GM19240 (cell line): ENCODE data around the gene GIN1.
"Not testable (repeated sequence)": the region's sequence is repeated elsewhere in the genome, so short reads cannot be mapped to it uniquely, and the experiment has no call there.

Source experiments
- DNase-seq: peaks from one replicate; pipeline ENCODE4 v3.0.0; 2011; ENCODE audit warnings: low spot score; ENCODE audit not compliant: insufficient read length

GIN1 gene

DNA sequence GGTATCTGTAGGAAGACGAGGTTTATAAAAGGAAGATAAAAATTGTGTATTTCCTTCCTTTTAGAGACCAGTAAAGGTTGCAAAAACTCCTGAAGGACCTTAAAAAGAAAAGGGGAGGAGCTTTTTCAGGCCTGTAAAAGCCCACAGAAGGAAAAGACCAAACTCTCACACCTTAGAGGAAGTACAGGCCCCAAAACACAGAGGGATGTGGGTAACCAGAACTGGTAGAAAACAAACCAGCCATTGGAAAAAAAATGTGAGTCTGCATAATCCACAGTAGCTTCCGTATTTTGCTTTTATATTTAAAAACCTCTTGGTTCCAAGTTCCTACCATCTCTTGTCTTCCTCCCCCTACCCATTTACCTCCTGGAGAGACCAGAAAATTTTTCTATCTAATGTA is 8.5 kb downstream of the GIN1 start:
- no peak for DNase-seq

DNA sequence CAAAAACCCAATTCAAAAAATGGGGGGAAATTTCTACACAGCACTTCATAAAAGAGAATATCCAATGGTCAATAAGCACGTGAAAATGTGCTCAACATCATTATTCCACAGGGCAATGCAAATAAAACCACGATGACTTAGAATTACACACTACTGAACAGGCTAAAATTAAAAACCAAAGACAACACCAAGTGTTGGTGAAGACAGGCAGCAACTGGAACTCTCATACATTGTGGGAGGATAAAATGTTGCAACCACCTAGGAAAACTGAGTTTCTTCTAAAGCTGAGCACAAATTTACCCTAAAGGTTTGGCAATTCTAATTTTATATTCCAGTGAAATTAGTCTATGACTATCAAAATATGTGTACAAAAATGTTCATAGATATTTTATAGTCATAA is 9.5 kb downstream of the GIN1 start:
- DNase-seq = no peak

DNA sequence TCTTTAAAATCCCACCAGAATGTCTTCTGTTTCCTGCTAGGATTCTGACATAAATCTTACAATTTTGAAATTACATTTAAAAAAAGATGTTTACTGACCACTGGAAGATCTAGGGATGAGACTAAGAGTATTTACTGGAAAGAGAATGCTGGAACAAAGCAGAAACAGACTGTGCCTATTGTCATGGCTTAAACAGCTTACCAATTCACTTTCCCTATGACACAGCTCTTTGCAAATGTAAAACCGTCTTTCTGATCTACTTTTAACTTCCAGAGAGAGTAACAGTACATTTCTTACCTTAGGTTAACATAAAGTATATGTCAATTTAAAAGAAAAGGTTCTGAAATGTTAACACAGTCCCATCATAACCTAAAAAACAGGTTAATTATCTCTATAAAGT is 10.7 kb downstream of the GIN1 start:
- DNase-seq = no peak

DNA sequence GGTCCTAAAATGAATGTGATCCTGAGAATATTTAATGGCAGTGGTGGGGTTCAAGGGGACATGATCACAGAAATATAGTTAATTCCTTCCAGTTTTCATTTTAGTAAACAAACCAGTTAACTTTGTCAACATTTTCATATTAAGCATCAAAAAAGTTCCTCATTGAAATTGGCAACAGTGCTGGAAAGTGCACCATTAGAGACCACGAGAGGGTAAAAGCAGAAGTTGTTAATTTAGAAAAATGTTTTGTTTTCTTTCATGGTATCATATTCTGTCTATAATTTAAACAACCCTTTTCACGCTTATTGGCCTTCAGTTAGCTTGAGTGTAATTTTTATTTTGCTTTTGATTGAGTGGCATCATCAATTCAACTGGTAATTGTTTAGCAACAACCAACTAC is 11.9 kb downstream of the GIN1 start:
- DNase-seq = no peak

DNA sequence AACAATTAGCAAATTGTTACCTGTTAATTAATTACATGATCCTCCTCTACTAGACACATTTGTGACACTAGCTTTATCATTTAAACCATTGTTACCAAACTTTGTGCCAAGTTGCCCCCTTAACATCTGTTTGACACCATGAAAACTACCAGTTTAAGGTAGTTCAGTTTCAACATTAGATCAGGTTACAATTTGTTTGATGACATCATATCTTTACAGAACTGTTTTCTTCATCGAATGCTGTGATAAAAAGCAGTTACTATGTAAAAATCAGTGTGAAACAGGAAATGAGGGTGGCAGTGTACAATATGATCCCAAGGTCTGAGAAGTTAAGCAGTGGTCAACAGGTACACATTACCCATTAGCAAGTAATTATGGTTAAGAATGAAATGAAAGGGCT is 17.7 kb downstream of the GIN1 start:
- DNase-seq = no peak

DNA sequence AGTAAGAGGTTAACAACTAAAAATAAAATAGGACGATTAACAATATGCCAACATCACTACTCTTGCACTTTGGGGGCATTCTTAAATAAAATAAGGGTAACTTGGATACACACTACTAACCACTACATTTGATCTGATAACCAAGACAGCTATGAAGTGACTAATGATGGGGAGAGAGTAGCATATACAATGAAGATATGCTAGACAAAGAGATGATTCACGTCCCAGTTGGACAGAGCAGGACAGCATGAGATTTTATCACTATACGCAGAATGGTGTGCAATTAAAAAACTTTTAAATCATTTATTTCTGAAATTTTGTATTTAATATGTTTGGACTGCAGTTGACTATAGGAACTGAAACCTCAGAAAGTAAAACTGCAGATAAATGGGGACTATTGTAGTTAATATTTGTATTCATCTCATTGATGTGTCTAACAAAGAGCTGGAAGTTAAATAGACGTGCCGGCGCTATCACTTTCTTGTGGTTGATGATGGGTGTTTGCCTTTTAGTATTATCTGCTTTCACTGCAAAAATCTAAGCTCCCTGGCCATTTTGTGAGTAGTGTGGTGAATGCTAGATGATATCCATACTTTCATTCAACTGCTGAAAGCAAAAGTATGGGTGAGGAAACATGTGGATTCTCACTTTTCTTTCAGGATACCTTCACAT is 18.7 kb downstream of the GIN1 start:
- no peak for DNase-seq

DNA sequence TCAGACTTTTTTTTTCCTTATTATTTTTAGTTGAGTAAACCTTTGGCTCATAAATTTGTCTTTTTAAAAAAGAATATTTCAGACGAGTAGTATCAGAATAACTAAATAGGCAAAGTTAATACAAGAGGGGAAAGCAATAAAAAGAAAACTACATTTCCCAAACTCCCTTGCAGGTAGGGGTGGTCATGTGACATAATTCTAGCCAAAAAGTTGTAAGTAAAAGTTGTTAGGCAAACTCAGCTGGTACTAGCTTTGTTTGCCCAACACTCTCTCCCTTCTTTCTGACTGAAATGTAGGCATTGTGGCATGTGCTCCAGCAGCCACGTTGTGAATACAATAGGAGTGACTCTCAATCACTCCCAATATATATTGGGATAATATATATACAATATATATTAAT is 20.9 kb downstream of the GIN1 start:
- no peak for DNase-seq

DNA sequence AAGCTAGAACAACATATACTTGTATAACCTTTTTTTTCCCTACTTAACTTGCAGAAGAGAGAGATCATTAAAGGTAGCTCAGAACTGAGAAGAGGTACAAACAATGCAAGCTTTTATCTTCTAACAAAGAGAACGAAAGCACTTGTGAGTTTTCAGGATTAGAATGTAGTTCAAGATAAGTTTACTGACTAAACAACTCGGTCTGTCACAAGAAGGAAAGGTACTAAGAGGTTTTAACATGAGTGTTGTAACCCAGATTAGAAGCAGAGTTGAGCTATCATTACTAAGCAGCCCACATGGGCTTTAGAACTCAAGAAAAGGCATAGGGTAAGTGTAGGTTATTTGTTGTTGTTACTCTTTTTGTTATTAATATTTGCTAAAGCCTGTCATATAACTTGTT is 25.2 kb downstream of the GIN1 start:
- no peak for DNase-seq

DNA sequence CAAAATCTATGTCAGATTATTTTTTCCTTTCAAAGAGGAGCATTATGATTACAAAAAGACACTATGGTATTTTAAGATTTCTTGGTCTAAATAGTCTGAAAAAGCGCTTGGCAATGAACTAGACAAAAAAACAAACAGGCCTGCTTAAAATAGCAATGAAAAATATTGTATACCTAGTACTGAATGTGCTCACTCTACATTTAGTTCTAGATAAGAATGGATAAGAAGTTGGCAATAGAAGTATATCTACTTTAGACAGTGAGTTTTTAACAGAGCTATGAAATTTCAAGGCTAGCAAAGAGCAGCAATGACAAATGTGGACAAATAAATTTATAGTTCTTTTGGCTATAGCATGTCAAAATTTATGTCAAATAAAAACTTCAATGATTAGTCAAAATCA is 26.2 kb downstream of the GIN1 start:
- DNase-seq = no peak

DNA sequence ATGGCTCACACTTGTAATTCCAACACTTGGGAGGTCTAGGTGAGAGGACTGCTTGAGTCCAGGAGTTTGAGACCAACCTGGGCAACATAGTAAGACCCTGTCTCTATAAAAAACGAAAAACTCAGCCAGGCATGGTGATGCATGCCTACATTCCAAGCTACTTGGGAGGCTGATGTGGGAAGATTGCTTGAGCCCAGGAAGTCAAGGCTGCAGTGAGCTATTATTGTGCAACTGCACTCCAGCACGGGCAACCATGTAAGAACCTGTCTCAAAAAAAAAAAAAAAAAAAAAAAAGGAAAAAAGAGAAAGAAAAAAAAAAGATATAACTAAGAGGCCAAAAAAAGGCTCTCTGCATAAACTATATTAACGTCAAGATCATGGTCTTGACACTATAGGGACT is 27.3 kb downstream of the GIN1 start:
- no peak for DNase-seq

DNA sequence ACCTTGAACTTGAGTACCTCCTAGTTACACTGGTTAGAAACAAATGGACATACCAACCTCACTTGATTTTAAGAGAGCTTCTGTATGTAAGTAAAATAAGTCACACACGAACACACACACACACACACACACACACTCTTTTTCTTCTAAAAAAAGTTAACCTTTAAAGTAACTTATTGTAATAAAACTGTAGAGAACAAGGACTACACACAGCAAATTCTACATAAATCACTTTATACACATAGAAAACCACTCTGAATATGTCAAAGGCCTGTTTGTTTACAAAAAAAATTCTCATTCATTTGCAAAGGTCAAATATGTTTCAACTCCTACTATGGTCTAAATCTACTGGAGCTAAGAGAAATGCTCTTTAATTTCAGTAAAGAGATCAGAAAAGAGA is 29.1 kb downstream of the GIN1 start:
- DNase-seq = no peak

DNA sequence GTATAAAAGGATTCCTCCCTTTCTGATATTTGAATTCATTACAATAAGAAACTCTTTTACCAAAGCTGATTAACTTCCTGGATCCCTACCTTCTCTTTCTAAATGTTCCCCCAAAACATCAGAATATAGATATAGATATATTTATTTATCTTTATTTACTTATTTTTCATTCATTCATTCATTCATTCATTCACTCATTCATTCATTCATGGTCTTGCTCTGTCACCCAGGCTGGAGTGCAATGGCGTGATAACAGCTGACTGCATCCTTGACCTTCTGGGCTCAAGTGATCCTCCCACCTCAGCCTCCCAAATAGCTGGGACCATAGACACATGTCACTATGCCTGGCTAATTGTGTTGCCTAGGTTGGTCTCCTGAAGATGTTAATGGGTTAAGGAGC is 30.7 kb downstream of the GIN1 start:
- no peak for DNase-seq

DNA sequence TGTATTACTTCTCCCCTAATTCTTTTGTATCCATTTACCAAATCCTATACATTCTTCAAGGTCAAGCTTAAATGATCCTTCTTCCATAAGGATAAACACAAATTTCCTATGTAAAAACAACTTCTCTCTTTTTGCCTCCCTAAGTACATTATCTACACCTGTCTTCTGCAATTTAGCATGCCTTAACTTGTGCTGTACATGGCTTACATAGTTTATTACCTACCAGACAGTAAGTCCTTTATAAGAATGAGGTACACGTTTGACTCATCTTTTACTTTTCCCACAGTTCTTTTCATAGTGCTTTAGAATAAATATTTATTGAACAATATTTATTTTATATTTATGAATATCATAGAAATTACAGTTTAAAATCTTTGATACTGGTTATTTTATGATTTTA is 33.4 kb downstream of the GIN1 start:
- no peak for DNase-seq

DNA sequence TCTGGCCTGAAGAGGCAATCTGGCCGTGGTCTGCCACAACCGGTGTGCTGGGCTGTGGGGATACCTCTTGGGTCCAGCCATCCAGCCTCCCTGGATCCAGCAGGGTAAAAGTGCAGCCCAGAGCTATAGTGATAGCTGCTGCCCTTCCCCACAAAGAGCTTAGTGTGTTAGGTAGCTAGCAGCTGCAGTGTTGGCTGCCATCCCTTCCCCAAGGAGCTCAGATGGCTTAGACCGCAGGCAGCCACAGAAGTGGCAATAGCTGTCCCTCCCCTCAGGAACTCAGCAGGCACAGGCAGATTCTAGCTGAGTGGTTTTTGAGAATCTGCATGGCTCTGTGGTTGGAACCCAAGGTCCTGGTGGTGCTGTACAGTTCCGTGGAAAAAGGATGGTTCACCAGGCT is 40.1 kb downstream of the GIN1 start:
- DNase-seq = no peak

DNA sequence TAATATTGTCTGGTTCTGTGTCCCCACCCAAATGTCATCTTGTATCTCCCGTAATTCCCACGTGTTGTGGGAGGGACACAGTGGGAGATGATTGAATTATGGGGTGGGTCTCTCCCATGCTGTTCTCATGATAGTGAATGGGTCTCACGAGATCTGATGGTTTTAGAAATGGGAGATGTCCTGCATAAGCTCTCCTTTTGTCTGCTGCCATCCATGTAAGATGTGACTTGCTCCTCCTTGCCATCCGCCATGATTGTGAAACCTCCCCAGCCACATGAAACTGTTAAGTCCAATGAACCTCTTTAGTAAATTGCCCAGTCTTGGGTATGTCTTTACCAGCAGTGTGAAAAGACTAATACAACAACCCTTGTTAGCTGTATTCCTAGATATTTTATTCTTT is 44.5 kb downstream of the GIN1 start:
- no peak for DNase-seq

DNA sequence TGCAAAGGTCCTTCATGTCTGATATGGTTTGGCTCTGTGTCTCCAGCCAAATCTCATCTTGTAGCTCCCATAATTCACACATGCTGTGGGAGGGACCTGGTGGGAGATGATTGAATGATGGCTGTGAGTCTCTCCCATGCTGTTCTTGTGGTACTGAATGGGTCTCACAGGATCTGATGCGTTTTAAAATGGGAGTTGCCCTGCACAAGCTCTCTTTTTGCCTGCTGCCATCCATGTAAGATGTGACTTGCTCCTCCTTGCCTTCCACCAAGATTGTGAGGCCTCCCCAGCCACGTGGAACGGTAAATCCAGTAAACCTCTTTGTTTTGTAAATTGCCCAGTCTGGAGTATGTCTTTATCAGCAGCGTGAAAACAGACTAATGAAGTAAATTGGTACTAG is 46.4 kb downstream of the GIN1 start:
- DNase-seq = not testable (repeated sequence)

DNA sequence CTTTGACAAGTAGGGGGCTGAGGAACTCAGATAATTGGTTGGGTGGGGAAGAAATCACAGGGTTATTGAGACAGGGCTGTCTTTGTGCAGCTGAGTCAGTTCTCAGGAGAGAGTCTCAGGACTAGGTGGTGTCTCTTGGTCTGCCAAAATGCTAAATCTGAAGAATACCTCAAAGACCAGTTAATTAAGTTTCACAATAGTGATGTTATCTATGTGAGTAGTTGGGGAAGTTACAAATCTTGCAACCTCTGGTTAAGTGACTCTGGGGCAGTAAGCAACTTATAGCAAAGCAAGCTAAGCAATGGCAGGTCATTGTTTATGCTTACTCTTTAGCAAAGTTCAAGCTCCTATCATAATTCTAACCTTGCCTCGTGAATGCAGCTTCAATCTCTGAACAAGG is 53.6 kb downstream of the GIN1 start:
- DNase-seq = no peak

DNA sequence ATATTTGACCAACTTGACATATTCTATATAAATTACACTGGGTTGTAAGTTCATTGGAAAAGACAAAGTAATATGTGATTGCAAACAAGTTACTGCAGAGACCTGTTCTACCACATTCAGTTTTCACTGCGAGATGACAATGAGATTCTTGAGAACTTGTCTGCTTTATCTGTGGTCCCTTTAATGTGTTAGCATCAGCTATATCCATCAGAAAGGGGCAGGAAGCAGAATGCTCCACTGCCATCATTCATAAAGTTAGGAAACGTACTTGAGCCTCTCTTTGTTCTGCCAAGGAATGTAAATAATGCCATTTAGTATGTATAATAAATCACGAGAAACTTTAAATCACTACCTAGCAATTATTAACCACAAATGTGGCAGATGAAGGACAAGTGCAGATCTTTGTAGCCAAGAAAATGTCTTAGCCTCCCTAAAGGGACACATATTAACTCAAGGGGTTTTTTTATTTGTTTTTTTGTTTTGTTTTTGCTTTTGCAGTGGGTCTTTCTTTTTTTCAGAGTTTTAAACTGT is 59.4 kb downstream of the GIN1 start:
- DNase-seq = no peak

DNA sequence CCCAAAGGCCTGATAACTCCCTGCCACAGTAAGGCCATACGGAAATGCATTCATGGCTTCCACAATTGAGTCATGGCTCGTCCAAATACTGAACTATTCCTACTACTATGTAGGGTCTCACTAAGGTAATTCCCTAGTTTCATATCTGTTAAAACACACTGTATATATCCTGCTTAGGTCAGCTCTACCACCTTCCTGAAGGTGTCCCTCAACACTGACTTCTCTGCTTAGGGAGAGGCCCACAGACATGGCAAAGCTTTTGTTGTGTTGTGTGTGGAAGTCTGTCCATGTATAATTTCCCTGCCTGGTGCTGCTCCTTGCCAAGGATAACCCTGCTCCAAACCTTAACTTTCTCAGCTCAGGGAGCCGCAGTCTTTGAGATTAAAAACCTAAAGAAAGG is 60.4 kb downstream of the GIN1 start:
- no peak for DNase-seq

DNA sequence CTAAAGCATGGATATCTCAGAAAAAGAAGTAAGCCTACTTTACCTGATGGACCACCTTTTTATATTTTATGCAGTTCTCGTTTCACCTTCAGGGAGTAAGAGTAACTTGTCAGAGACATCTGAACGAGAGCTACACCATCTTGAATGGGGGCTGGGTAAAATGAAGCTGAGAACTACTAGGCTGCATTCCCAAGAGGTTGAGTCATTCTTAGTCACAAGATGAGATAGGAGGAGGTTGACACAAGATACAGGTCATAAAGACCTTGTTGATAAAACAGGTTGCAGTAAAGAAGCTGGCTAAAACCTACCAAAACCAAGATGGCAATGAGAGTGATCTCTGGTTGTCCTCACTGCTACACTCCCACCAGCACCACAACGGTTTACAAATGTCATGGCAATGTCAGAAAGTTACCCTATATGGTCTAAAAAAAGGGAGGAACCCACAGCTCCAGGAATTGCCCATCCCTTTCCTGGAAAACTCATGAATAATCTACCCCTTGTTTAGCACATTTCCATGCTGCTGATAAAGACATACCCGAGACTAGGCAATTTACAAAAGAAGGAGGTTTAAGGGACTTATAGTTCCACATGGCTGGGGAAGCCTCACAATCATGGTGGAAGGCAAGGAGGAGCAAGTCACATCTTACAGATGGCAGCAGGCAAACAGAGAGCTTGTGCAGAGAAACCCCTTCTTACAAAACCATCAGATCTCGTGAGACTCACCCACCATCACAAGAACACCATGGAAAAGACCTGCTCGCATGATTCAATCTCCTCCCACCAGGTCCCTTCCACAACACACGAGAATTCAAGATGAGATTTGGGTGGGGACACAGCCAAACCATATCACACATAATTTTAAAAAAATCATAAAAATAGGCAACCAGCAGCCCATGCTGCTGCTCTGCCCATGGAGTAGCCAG is 62.5 kb downstream of the GIN1 start:
- no peak for DNase-seq

DNA sequence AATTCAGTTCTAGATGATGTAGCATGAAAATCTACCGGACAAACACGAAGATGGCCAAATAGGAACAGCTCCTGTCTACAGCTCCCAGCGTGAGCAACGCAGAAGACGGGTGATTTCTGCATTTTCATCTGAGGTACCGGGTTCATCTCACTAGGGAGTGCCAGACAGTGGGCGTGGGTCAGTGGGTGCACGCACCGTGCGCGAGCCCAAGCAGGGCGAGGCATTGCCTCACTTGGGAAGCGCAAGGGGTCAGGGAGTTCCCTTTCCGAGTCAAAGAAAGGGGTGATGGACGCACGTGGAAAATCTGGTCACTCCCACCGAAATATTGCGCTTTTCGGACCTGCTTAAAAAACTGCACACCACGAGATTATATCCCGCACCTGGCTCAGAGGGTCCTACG is 73.2 kb downstream of the GIN1 start:
- not testable (repeated sequence) for DNase-seq

DNA sequence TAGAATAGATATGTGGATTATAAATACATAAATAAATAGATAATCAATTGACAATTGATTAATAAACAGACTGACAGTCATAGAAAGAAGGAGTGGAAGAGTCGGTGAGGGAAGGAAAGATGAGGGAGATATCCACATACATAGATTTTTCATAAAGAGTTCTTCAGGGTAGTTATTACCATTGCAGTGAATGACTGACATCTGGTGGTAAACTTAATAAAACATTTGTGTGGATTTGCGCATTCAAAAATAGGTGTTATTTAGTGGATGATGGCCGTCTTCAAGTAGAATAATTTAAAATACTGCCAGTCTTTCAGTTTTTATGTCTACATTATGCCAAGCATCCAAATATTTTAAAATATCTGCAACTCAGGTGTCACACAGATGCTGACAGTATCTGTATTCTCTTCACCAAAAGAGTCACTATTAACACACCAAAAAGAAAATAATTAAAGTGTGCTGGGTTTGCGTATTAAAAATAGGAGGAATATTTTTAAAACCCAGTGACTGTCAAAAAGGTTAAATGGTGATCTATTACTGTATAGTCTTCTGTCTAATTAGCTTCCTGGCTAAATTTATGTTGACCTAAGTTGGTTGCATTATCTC is 78.8 kb downstream of the GIN1 start:
- DNase-seq = no peak
